MM.1S (cell line): ENCODE data around the gene NR6A1.

Experiments used
- DNase-seq: peaks from one replicate; pipeline ENCODE4 v3.0.0-alpha.2; 2015
- H2AFZ ChIP-seq: fragments of 300-600 bp; sonication (generic); 2 replicates; pipeline ENCODE4 v1.6.0; 2016; ENCODE audit warnings: antibody characterized with exemption, low read length
- H3F3A ChIP-seq: fragments of 300-600 bp; sonication (generic); 2 replicates; pipeline ENCODE4 v1.6.1; 2016; ENCODE audit warnings: mild to moderate bottlenecking, antibody characterized with exemption, low read length, moderate library complexity, mixed read lengths; ENCODE audit not compliant: insufficient read depth
- H3K27ac ChIP-seq: fragments of 300-600 bp; sonication (generic); 2 replicates; pipeline ENCODE4 v1.5.1; 2016; ENCODE audit warnings: mild to moderate bottlenecking, low read length
- H3K27me3 ChIP-seq: fragments of 300-600 bp; sonication (generic); replicated peaks from 2 replicates; pipeline ENCODE4 v1.6.0; 2016; ENCODE audit warnings: low read length; ENCODE audit not compliant: insufficient read depth
- H3K36me3 ChIP-seq: fragments of 300-600 bp; sonication (generic); replicated peaks from 2 replicates; pipeline ENCODE4 v1.6.1; 2016; ENCODE audit warnings: mild to moderate bottlenecking, low read length, mixed read lengths; ENCODE audit not compliant: insufficient read depth
- H3K4me1 ChIP-seq: fragments of 300-600 bp; sonication (generic); 2 replicates; pipeline ENCODE4 v1.6.1; 2016; ENCODE audit warnings: low read length, mixed read lengths
- H3K4me2 ChIP-seq: fragments of 300-600 bp; sonication (generic); 2 replicates; pipeline ENCODE4 v1.6.0; 2016; ENCODE audit warnings: low read depth, low read length
- H3K4me3 ChIP-seq: fragments of 300-600 bp; sonication (generic); 2 replicates; pipeline ENCODE4 v1.5.1; 2016; ENCODE audit warnings: low read length, mixed read lengths
- H3K79me2 ChIP-seq: fragments of 300-600 bp; sonication (generic); 2 replicates; pipeline ENCODE4 v1.6.1; 2016; ENCODE audit warnings: mixed run types, low read length, mixed read lengths
- H3K9ac ChIP-seq: fragments of 300-600 bp; sonication (generic); 2 replicates; pipeline ENCODE4 v1.6.1; 2016; ENCODE audit warnings: low read length, mixed read lengths
- H3K9me2 ChIP-seq: fragments of 300-600 bp; sonication (generic); replicated peaks from 2 replicates; pipeline ENCODE4 v1.6.1; 2016; ENCODE audit warnings: mild to moderate bottlenecking, low read length, mixed read lengths; ENCODE audit not compliant: insufficient read depth
- H3K9me3 ChIP-seq: fragments of 300-600 bp; sonication (generic); replicated peaks from 2 replicates; pipeline ENCODE4 v1.6.1; 2016; ENCODE audit warnings: mild to moderate bottlenecking, low read length, mixed read lengths; ENCODE audit not compliant: insufficient read depth
- H4K20me1 ChIP-seq: fragments of 300-600 bp; sonication (generic); 2 replicates; pipeline ENCODE4 v1.6.1; 2016; ENCODE audit warnings: mild to moderate bottlenecking, low read length, moderate library complexity, mixed read lengths; ENCODE audit not compliant: insufficient read depth
- EZH2 ChIP-seq: fragments of 300-600 bp; sonication (generic); optimal IDR thresholded peaks from 2 replicates; pipeline ENCODE3; 2017; ENCODE audit warnings: low read depth, mild to moderate bottlenecking, antibody characterized with exemption, low read length, mixed read lengths
- EZH2phosphoT487 ChIP-seq: fragments of 300-600 bp; sonication (generic); IDR thresholded peaks from 2 replicates; pipeline ENCODE4 v1.6.1; 2018; ENCODE audit warnings: antibody characterized with exemption, low read length
- TF ChIP-seq, protein P1 (sequence below): fragments of 300-600 bp; sonication (generic); IDR thresholded peaks from 2 replicates; pipeline ENCODE4 v1.5.1; 2016; ENCODE audit warnings: antibody characterized with exemption, low read length, mixed read lengths

NR6A1 gene

DNA sequence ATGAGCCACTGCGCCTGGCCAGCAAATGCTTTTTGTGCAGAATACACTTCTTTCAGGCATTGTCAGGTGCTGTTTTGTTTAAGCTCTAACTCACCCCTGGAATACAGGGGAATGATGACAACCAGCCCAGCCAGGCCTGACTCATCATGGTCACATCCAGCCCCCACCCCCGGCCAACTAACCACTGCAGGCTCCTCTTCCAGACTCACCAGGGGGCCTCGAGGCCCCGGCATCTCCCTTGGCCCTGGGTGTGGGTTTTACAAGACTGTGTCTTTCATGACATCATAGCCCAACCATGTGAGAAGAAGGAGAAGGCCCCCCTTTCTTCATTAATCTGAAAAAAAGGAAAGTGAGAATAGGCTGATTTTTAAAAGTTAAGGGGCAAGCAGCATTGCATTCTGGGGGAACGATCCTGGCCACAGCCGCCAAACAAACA lies 41.3 kb upstream of the NR6A1 start:
- H3K9me3 ChIP-seq, result no peaks in the 10 kb centered on the region
- H3K9ac ChIP-seq, result no peak overlapping the region
- no peaks in the 10 kb centered on the region for H3K4me1 ChIP-seq
- no peak for DNase-seq
- H2AFZ ChIP-seq, result no peak overlapping the region
- no peaks in the 10 kb centered on the region for H4K20me1 ChIP-seq
- H3K27ac ChIP-seq, result no peak overlapping the region
- H3F3A ChIP-seq, result no peaks in the 10 kb centered on the region
- H3K4me2 ChIP-seq, result no peak overlapping the region
- no peaks in the 10 kb centered on the region for H3K27me3 ChIP-seq
- no peaks in the 10 kb centered on the region for H3K79me2 ChIP-seq
- no peak for TF ChIP-seq EZH2
- TF ChIP-seq, protein P1, sequence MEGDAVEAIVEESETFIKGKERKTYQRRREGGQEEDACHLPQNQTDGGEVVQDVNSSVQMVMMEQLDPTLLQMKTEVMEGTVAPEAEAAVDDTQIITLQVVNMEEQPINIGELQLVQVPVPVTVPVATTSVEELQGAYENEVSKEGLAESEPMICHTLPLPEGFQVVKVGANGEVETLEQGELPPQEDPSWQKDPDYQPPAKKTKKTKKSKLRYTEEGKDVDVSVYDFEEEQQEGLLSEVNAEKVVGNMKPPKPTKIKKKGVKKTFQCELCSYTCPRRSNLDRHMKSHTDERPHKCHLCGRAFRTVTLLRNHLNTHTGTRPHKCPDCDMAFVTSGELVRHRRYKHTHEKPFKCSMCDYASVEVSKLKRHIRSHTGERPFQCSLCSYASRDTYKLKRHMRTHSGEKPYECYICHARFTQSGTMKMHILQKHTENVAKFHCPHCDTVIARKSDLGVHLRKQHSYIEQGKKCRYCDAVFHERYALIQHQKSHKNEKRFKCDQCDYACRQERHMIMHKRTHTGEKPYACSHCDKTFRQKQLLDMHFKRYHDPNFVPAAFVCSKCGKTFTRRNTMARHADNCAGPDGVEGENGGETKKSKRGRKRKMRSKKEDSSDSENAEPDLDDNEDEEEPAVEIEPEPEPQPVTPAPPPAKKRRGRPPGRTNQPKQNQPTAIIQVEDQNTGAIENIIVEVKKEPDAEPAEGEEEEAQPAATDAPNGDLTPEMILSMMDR, result no peak
- no peak for TF ChIP-seq EZH2phosphoT487
- no peaks in the 10 kb centered on the region for H3K36me3 ChIP-seq
- no peaks in the 10 kb centered on the region for H3K9me2 ChIP-seq
- H3K4me3 ChIP-seq, result no peak overlapping the region

- TF ChIP-seq, protein P1, result no peak
- TF ChIP-seq EZH2phosphoT487 (no peak), EZH2 (no peak)
- H3K9me2 ChIP-seq, result no peaks in the 10 kb centered on the region
- no peaks in the 10 kb centered on the region for H3K9me3 ChIP-seq
- no peak overlapping the region for H2AFZ ChIP-seq
- no peak overlapping the region for H3K4me2 ChIP-seq
- no peaks in the 10 kb centered on the region for H4K20me1 ChIP-seq
- no peak overlapping the region for H3K4me3 ChIP-seq
- no peaks in the 10 kb centered on the region for H3F3A ChIP-seq
- no peaks in the 10 kb centered on the region for H3K4me1 ChIP-seq
- no peaks in the 10 kb centered on the region for H3K27me3 ChIP-seq
- H3K27ac ChIP-seq, result no peak overlapping the region
- no peak for DNase-seq
- H3K9ac ChIP-seq, result no peak overlapping the region
- H3K79me2 ChIP-seq, result no peaks in the 10 kb centered on the region
- H3K36me3 ChIP-seq, result no peaks in the 10 kb centered on the region
These were observed 39.7 kb upstream of the NR6A1 start for GRCh38 chr9:124810663-124811355.

GRCh38 chr9:124809741-124810500 lies 38.8 kb upstream of the NR6A1 start:
- no peak for DNase-seq
- no peaks in the 10 kb centered on the region for H3K27me3 ChIP-seq
- H3K9ac ChIP-seq, result no peak overlapping the region
- no peaks in the 10 kb centered on the region for H3K9me2 ChIP-seq
- H3K27ac ChIP-seq, result no peak overlapping the region
- H2AFZ ChIP-seq, result no peak overlapping the region
- H3K4me3 ChIP-seq, result no peak overlapping the region
- H3K9me3 ChIP-seq, result no peaks in the 10 kb centered on the region
- H4K20me1 ChIP-seq, result no peaks in the 10 kb centered on the region
- TF ChIP-seq EZH2phosphoT487, result no peak
- TF ChIP-seq, protein P1, result no peak
- TF ChIP-seq EZH2, result no peak
- H3K4me2 ChIP-seq, result no peak overlapping the region
- no peaks in the 10 kb centered on the region for H3K36me3 ChIP-seq
- no peaks in the 10 kb centered on the region for H3F3A ChIP-seq
- no peaks in the 10 kb centered on the region for H3K4me1 ChIP-seq
- H3K79me2 ChIP-seq, result no peaks in the 10 kb centered on the region
